GM12878 (cell line): Measurements from ENCODE around the gene TSR3. TPM values are rescaled to one million over a fixed set of nuclear protein-coding genes. Genes with fewer than 3 reads are reported as not detected.

Experiments
- ATAC-seq: fragments of 200-7000 bp; cut with Tn5 transposase; 3 replicates; pipeline ENCODE4 v1.9.1; 2020; ENCODE audit warnings: mild to moderate bottlenecking, moderate library complexity
- BruUV-seq: library from RNA; stranded (reverse); fragments of 400-500 nt; replicated peaks from 2 replicates; lab custom pipeline; 2021; lab: Mats Ljungman, UMichigan
- CTCF ChIA-PET: fragments of 300-600 bp; sonication (Branson Sonifier 250); formaldehyde crosslinking; extraction: SDS; loops from one replicate; lab custom pipeline; 2021; ENCODE audit warnings: inconsistent platforms; lab: Yijun Ruan, JAX
- POLR2A ChIA-PET: fragments of 350-600 bp; formaldehyde crosslinking; extraction: SDS; loops from one replicate; lab custom pipeline; 2021; ENCODE audit warnings: inconsistent platforms; lab: Charles Lee
- RAD21 ChIA-PET: fragments of 300-600 bp; sonication (Branson Sonifier 250); formaldehyde crosslinking; loops from one replicate; lab custom pipeline; 2023; ENCODE audit warnings: antibody characterized with exemption; ENCODE audit not compliant: unreplicated experiment; lab: Charles Lee
- SMC1A ChIA-PET: fragments of 300-600 bp; sonication (Branson Sonifier 250); formaldehyde crosslinking; loops from one replicate; lab custom pipeline; 2023; ENCODE audit not compliant: unreplicated experiment, uncharacterized antibody; lab: Charles Lee
- DNase-seq: peaks from one replicate; pipeline ENCODE4 v3.0.0-alpha.2; 2011; ENCODE audit warnings: low read depth, low spot score
- FAIRE-seq: peaks from 3 replicates; lab custom pipeline; 2011; peaks lifted over from hg19 to GRCh38; lab: Jason Lieb, UNC
- H2AFZ ChIP-seq: 2 replicates; pipeline ENCODE4 v1.6.0; 2011; ENCODE audit warnings: low read depth, low read length, control low read depth; ENCODE audit not compliant: control insufficient read depth
- H3K27ac ChIP-seq: 2 replicates; pipeline ENCODE4 v1.5.1; 2011; ENCODE audit warnings: control low read depth; ENCODE audit not compliant: control insufficient read depth, insufficient read depth
- H3K27me3 ChIP-seq, 2 experiments: replicated peaks in 1 of 2; 2 replicates each; pipeline versions ENCODE4 v1.6.0 to v1.6.1; 2011; ENCODE audit warnings: low read length in 1 of 2; ENCODE audit not compliant: control insufficient read depth in 2 of 2, insufficient read depth in 2 of 2
- H3K36me3 ChIP-seq, 2 experiments: 2 replicates each; pipeline ENCODE4 v1.5.1; 2011; ENCODE audit warnings: low read length in 1 of 2; ENCODE audit not compliant: control insufficient read depth in 2 of 2, insufficient read depth in 2 of 2
- H3K4me1 ChIP-seq: 2 replicates; pipeline ENCODE4 v1.6.1; 2011; ENCODE audit warnings: mild to moderate bottlenecking, low read length, moderate library complexity, mixed read lengths; ENCODE audit not compliant: control insufficient read depth, insufficient read depth
- H3K4me2 ChIP-seq: 2 replicates; pipeline ENCODE4 v1.6.0; 2011; ENCODE audit warnings: control low read depth; ENCODE audit not compliant: control insufficient read depth, insufficient read depth
- H3K4me3 ChIP-seq: fragments of 200-600 bp; sonication (generic); 2 replicates; pipeline ENCODE4 v1.5.1; 2016
- H3K79me2 ChIP-seq: 2 replicates; pipeline ENCODE4 v1.6.0; 2011; ENCODE audit warnings: low read length; ENCODE audit not compliant: control insufficient read depth, insufficient read depth
- H3K9ac ChIP-seq: 2 replicates; pipeline ENCODE4 v1.8.0; 2011; ENCODE audit warnings: low read length, control low read depth, mixed read lengths; ENCODE audit not compliant: control insufficient read depth, insufficient read depth
- H3K9me3 ChIP-seq: replicated peaks from 3 replicates; pipeline ENCODE4 v1.5.1; 2011; ENCODE audit warnings: mild to moderate bottlenecking, low read length; ENCODE audit not compliant: control insufficient read depth, insufficient read depth
- H4K20me1 ChIP-seq: 2 replicates; pipeline ENCODE4 v1.6.0; 2011; ENCODE audit not compliant: control insufficient read depth, insufficient read depth
- GABPA ChIP-seq: IDR thresholded peaks from 2 replicates; pipeline ENCODE4 v1.6.1; 2014; ENCODE audit warnings: antibody characterized with exemption, low read depth, mild to moderate bottlenecking, inconsistent platforms
- GATAD2B ChIP-seq: fragments of 450-650 bp; conservative IDR thresholded peaks from 2 replicates; pipeline ENCODE4 v1.6.1; 2017; ENCODE audit warnings: low read depth, mild to moderate bottlenecking, moderate library complexity
- HDAC6 ChIP-seq: fragments of 200-600 bp; sonication (generic); IDR thresholded peaks from one replicate; pipeline ENCODE4 v1.8.0; 2017; ENCODE audit warnings: antibody characterized with exemption; ENCODE audit not compliant: unreplicated experiment
- IRF4 ChIP-seq: IDR thresholded peaks from 2 replicates; pipeline ENCODE4 v1.6.1; 2011; ENCODE audit warnings: low read depth, low read length
- LARP7 ChIP-seq: fragments of 450-650 bp; IDR thresholded peaks from 2 replicates; pipeline ENCODE4 v1.6.1; 2017; ENCODE audit warnings: mild to moderate bottlenecking
- MEF2A ChIP-seq: IDR thresholded peaks from 2 replicates; pipeline ENCODE4 v1.6.1; 2011; ENCODE audit warnings: low read depth, mild to moderate bottlenecking, low read length, moderate library complexity; ENCODE audit not compliant: insufficient read depth
- MYB ChIP-seq: fragments of 150-350 bp; IDR thresholded peaks from 2 replicates; pipeline ENCODE4 v1.6.1; 2014; ENCODE audit warnings: mild to moderate bottlenecking, low read depth, low read length, borderline replicate concordance
- NFYA ChIP-seq: IDR thresholded peaks from 2 replicates; pipeline ENCODE4 v1.6.1; 2011; ENCODE audit warnings: low read depth, mild to moderate bottlenecking, low read length, improper control_type of control experiment, borderline replicate concordance
- NR2C2 ChIP-seq: IDR thresholded peaks from 2 replicates; pipeline ENCODE4 v1.6.1; 2011; ENCODE audit warnings: borderline replicate concordance, low read depth; ENCODE audit not compliant: control insufficient read depth, insufficient read length
- POLR2AphosphoS5 ChIP-seq: IDR thresholded peaks from 2 replicates; pipeline ENCODE4 v1.6.1; 2011; ENCODE audit warnings: mild to moderate bottlenecking, low read length, inconsistent platforms
- RAD21 ChIP-seq: IDR thresholded peaks from 2 replicates; pipeline ENCODE4 v1.6.1; 2011; ENCODE audit warnings: mild to moderate bottlenecking, low read depth, low read length, moderate library complexity; ENCODE audit not compliant: insufficient read depth
- SIN3A ChIP-seq: IDR thresholded peaks from 2 replicates; pipeline ENCODE4 v1.6.1; 2012; ENCODE audit warnings: low read depth, low read length, improper control_type of control experiment
- SPI1 ChIP-seq: IDR thresholded peaks from 2 replicates; pipeline ENCODE4 v1.6.1; 2011; ENCODE audit warnings: low read depth, mild to moderate bottlenecking, low read length, moderate library complexity, borderline replicate concordance; ENCODE audit not compliant: insufficient read depth
- SREBF1 ChIP-seq: IDR thresholded peaks from 2 replicates; pipeline ENCODE4 v1.6.1; 2012; ENCODE audit warnings: mild to moderate bottlenecking, low read length
- STAT1 ChIP-seq: fragments of 450-650 bp; conservative IDR thresholded peaks from 2 replicates; pipeline ENCODE4 v1.6.1; 2014; ENCODE audit warnings: antibody characterized with exemption, mild to moderate bottlenecking
- WGBS: methylation state at CpG from one replicate; pipeline ENCODE4 v1.1.6; 2016; ENCODE audit warnings: low lambda C conversion rate; ENCODE audit not compliant: insufficient replicate concordance, insufficient coverage; ENCODE audit errors: missing lambda C conversion rate; 5-methylcytosine and 5-hydroxymethylcytosine counted together
- in situ Hi-C: fragments of 300-500 bp; cut with MboI; formaldehyde crosslinking; loops from 9 replicates; pipeline ENCODE4 v1.14.3; 2018; ENCODE audit warnings: mixed read lengths
- intact Hi-C: fragments of 100-400 bp; cut with micrococcal nuclease; formaldehyde crosslinking; loops from one replicate; pipeline ENCODE4 v1.14.2; 2022; ENCODE audit not compliant: unreplicated experiment
- polyA plus RNA-seq, 11 experiments: library from polyadenylated mRNA; depleted of rRNA in 4 of 11; unstranded in 6 of 11; stranded (reverse) in 5 of 11; fragments of >200 nt; fragmentation: Nextera tagmentation in 4 of 11; fragmentation: Illumina TruSeq in 1 of 11; extraction: Ambion mirVana in 4 of 11; extraction: Trizol in 1 of 11; gene quantifications; 1 replicate in 1 of 11; 2 replicates in 10 of 11; pipeline versions ENCODE4 v1.2.1 to v1.2.3, GENCODE V29; 2011 to 2016; ENCODE audit warnings: inconsistent platforms in 2 of 11, missing spikeins in 2 of 11, low read depth in 1 of 11
- total RNA-seq, 4 experiments: library from RNA; depleted of rRNA in 3 of 4; stranded (reverse); fragments of >200 nt in 3 of 4; fragmentation: Illumina TruSeq in 1 of 4; extraction: Trizol in 1 of 4; gene quantifications; 2 replicates each; pipeline versions ENCODE4 v1.2.1 to v1.2.3, GENCODE V29; 2013 to 2021
- TF ChIP-seq, protein P1 (sequence below): IDR thresholded peaks from 2 replicates; pipeline ENCODE4 v1.6.1; 2012; ENCODE audit warnings: low read depth, low read length, improper control_type of control experiment
- TF ChIP-seq, protein P2 (sequence below): fragments of 450-650 bp; IDR thresholded peaks from 2 replicates; pipeline ENCODE4 v1.6.1; 2016; ENCODE audit warnings: mild to moderate bottlenecking
- TF ChIP-seq, protein P3 (sequence below): fragments of 150-350 bp; IDR thresholded peaks from 2 replicates; pipeline ENCODE4 v1.6.1; 2014; ENCODE audit warnings: mild to moderate bottlenecking, low read depth, low read length

The TSR3 gene
- total and polyA plus RNA-seq, 10 of the 15 experiments (the other 5 are each of a cell fraction or from before 2014, with no cell fraction given), result 3.4 to 108 (median 46.9) TPM

DNA sequence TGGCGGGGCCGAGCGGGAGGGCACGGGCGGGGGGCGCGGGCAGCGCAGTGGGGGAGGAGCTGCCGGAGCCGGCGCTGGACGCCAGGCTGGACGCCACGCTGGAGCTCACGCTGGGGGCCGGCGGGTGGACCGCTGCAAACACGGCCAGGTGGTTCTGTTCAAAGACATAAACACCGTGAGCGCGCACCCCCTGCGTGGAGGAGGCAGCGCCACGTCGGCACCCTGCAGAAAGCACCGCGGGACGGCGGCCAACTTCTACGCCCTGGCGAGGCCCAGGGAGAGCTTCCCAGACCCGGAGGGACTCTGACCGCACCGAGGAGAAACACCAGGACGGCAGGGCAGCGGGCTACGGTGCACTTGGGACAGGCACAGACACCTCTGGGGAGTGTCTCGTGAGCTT, 33.6 kb upstream of the TSR3 start (continued):
- no peak for TF ChIP-seq MEF2A
- no peak for TF ChIP-seq RAD21
- TF ChIP-seq POLR2AphosphoS5, result no peak
- no peak for TF ChIP-seq LARP7
- TF ChIP-seq GATAD2B, result no peak
- TF ChIP-seq NR2C2, result no peak
- TF ChIP-seq MYB, result no peak
- no peak for TF ChIP-seq GABPA
- TF ChIP-seq NFYA, result no peak
- TF ChIP-seq HDAC6, result no peak

DNA sequence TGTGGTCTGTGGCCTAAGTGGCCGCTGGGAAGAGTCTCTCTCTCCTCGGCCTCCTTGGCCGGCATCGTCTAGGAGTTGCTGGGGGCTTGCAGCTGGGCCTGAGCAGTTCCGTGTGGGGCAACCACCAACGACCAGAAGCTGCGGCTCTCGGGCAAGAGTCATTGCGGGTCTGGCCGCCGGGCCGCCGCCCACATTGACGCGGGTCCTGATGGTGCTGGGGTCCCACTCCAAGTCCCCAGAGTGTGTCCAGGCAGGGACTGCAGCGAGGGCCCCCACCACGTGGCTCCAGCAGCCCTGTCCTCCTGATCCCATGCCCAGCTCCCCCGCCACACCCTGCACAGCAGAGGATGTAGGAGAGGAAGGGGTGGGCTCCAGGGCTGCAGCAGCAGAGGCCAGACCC, 31.9 kb upstream of the TSR3 start:
- no peak for ATAC-seq
- DNase-seq, result no peak
- FAIRE-seq, result no peak
- H3K9me3 ChIP-seq, result no peaks in the 10 kb centered on the region
- H3K27ac ChIP-seq, result no peak overlapping the region
- no peak overlapping the region for H2AFZ ChIP-seq
- ChIA-PET POLR2A (no interaction called here), RAD21 (interaction anchor here (0.7 kb wide), 1 partner anchor 854 kb away, joined by 3 read pairs; no protein-coding TSS in a partner anchor), CTCF (no interaction called here), SMC1A (interaction anchor here (0.7 kb wide), 1 partner anchor 45 kb away, joined by 3 read pairs; no protein-coding TSS in a partner anchor)
- H3K27me3 ChIP-seq, result no peaks in the 10 kb centered on the region
- intact Hi-C loops, result no loop called here
- H3K79me2 ChIP-seq, result peaks cover 9% of the 10 kb centered on the region
- no TSS peak for BruUV-seq
- H3K4me3 ChIP-seq, result no peak overlapping the region
- H3K4me1 ChIP-seq, result peaks cover 1% of the 10 kb centered on the region; the same call in 1 of the 2 replicates
- H3K36me3 ChIP-seq, result peaks cover 0 to 2% of the 10 kb centered on the region in 2 experiments; a peak in 2 of 4 replicates
- in situ Hi-C loops, result no loop called here
- H3K9ac ChIP-seq, result no peak overlapping the region
- 93% methylated on average over 18 of the region's 18 CpGs for WGBS
- no peaks in the 10 kb centered on the region; the same call in 1 of the 2 replicates for H4K20me1 ChIP-seq
- no peak overlapping the region for H3K4me2 ChIP-seq
- TF ChIP-seq, protein P1, sequence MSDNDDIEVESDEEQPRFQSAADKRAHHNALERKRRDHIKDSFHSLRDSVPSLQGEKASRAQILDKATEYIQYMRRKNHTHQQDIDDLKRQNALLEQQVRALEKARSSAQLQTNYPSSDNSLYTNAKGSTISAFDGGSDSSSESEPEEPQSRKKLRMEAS, result no peak
- TF ChIP-seq, protein P2, sequence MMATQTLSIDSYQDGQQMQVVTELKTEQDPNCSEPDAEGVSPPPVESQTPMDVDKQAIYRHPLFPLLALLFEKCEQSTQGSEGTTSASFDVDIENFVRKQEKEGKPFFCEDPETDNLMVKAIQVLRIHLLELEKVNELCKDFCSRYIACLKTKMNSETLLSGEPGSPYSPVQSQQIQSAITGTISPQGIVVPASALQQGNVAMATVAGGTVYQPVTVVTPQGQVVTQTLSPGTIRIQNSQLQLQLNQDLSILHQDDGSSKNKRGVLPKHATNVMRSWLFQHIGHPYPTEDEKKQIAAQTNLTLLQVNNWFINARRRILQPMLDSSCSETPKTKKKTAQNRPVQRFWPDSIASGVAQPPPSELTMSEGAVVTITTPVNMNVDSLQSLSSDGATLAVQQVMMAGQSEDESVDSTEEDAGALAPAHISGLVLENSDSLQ, result no peak
- TF ChIP-seq SPI1, result no peak
- no peak for TF ChIP-seq STAT1
- TF ChIP-seq SREBF1, result no peak
- no peak for TF ChIP-seq SIN3A
- no peak for TF ChIP-seq IRF4
- TF ChIP-seq, protein P3, sequence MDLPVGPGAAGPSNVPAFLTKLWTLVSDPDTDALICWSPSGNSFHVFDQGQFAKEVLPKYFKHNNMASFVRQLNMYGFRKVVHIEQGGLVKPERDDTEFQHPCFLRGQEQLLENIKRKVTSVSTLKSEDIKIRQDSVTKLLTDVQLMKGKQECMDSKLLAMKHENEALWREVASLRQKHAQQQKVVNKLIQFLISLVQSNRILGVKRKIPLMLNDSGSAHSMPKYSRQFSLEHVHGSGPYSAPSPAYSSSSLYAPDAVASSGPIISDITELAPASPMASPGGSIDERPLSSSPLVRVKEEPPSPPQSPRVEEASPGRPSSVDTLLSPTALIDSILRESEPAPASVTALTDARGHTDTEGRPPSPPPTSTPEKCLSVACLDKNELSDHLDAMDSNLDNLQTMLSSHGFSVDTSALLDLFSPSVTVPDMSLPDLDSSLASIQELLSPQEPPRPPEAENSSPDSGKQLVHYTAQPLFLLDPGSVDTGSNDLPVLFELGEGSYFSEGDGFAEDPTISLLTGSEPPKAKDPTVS, result no peak
